ENCODE results near the gene CYTH3. TPM values are rescaled to one million over a fixed set of nuclear protein-coding genes. Genes with fewer than 3 reads are reported as not detected.

Gene CYTH3
- total and polyA plus RNA-seq, 2 of the 4 experiments (the other 2 are of a cell fraction), result 14.2 to 34.8 TPM

DNA sequence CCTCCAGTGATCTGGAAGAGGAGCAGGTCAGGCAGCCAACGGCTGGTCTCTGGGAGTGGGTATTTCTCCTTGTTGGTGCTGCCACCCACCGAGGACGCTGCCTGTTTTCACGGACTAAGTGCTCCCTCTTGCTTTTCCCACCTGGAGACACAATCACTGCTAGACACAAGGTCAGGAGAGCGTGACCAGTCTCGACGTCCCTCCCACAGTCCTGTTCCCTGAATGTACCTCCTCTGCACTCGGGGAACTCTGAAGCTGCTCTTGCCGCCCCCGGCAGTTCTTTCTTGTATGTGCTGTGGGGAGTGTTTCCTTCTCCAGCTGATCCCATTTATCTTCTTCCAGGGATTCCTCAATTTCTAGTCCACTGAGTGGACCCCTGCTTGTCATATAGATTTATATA is 89.4 kb downstream of the CYTH3 start:
- dilution Hi-C loops (cut with HindIII; ENCODE audit: low sequenced_read_pairs, unreplicated experiment), result no loop called here
- CTCF ChIA-PET, result no interaction called here

More for the DNA sequence above, 89.4 kb downstream of the CYTH3 start:
- no peak overlapping the region for H2AFZ ChIP-seq (replicated peaks; ENCODE audit: low read length, poor library complexity)
- WGBS, 2 experiments (ENCODE audit: extremely low coverage in 2 of 2, insufficient read length in 1 of 2), result 96% methylated on average over 4 of the region's 10 CpGs; no CpG with 5 or more reads in 1 of the 2 experiments
- H3K18ac ChIP-seq (ENCODE audit: low read depth, low read length), result no peak overlapping the region
- no peak overlapping the region for H4K8ac ChIP-seq (ENCODE audit: low read depth in 2 of 2, low read length in 2 of 2)
- H3K27ac ChIP-seq (ENCODE audit: insufficient read depth, low read length), result no peak overlapping the region
- H3K14ac ChIP-seq (replicated peaks; ENCODE audit: low read depth, low read length), result no peak overlapping the region
- intact Hi-C loops (cut with micrococcal nuclease) (no loop called here), in situ Hi-C loops (cut with MboI; ENCODE audit: low sequenced_read_pairs) (no loop called here)
- TF ChIP-seq, protein P1, sequence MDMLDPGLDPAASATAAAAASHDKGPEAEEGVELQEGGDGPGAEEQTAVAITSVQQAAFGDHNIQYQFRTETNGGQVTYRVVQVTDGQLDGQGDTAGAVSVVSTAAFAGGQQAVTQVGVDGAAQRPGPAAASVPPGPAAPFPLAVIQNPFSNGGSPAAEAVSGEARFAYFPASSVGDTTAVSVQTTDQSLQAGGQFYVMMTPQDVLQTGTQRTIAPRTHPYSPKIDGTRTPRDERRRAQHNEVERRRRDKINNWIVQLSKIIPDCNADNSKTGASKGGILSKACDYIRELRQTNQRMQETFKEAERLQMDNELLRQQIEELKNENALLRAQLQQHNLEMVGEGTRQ (IDR thresholded peaks at IDR 0.05; ENCODE audit: low read depth, low read length), result no peak
- TF ChIP-seq RCOR1 (IDR thresholded peaks at IDR 0.05; ENCODE audit: insufficient replicate concordance, low read length) (no peak), CEBPB (IDR thresholded peaks at IDR 0.05; ENCODE audit: low read depth, low read length) (no peak), MAZ (IDR thresholded peaks at IDR 0.05; ENCODE audit: borderline replicate concordance, low read depth, low read length) (no peak), CHD1 (IDR thresholded peaks at IDR 0.05; ENCODE audit: low read depth, low read length) (no peak), FOS (IDR thresholded peaks at IDR 0.05; ENCODE audit: low read depth, low read length) (no peak), RFX5 (IDR thresholded peaks at IDR 0.05; ENCODE audit: low read depth, low read length) (no peak), RAD21 (IDR thresholded peaks at IDR 0.05; ENCODE audit: low read length) (no peak), MXI1 (IDR thresholded peaks at IDR 0.05; ENCODE audit: borderline replicate concordance, low read depth, low read length) (no peak), POLR2A (IDR thresholded peaks at IDR 0.05; ENCODE audit: low read depth, low read length) (no peak), NFE2L2 (IDR thresholded peaks at IDR 0.05; ENCODE audit: low read depth, low read length) (no peak), SMC3 (IDR thresholded peaks at IDR 0.05; ENCODE audit: low read depth, low read length) (no peak), MAFK (IDR thresholded peaks at IDR 0.05; ENCODE audit: low read depth, low read length) (no peak), BHLHE40 (IDR thresholded peaks at IDR 0.05; ENCODE audit: low read depth, low read length) (no peak), ELK1 (IDR thresholded peaks at IDR 0.05; ENCODE audit: borderline replicate concordance, low read depth, low read length) (no peak)
- TF ChIP-seq, protein P2, sequence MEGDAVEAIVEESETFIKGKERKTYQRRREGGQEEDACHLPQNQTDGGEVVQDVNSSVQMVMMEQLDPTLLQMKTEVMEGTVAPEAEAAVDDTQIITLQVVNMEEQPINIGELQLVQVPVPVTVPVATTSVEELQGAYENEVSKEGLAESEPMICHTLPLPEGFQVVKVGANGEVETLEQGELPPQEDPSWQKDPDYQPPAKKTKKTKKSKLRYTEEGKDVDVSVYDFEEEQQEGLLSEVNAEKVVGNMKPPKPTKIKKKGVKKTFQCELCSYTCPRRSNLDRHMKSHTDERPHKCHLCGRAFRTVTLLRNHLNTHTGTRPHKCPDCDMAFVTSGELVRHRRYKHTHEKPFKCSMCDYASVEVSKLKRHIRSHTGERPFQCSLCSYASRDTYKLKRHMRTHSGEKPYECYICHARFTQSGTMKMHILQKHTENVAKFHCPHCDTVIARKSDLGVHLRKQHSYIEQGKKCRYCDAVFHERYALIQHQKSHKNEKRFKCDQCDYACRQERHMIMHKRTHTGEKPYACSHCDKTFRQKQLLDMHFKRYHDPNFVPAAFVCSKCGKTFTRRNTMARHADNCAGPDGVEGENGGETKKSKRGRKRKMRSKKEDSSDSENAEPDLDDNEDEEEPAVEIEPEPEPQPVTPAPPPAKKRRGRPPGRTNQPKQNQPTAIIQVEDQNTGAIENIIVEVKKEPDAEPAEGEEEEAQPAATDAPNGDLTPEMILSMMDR (conservative IDR thresholded peaks at IDR 0.05; ENCODE audit: low read depth, low read length), result no peak
- H4K91ac ChIP-seq (ENCODE audit: insufficient read depth, low read depth, low read length), result no peak overlapping the region
- peaks cover 14 to 38% of the 10 kb centered on the region in 2 experiments for H3K79me1 ChIP-seq (ENCODE audit: low read depth in 1 of 2, low read length in 2 of 2)
- H2BK20ac ChIP-seq (ENCODE audit: low read depth, low read length), result no peak overlapping the region
- no peak overlapping the region for H3K9ac ChIP-seq (ENCODE audit: low read depth, low read length)
- no peak overlapping the region for H3K4ac ChIP-seq (ENCODE audit: low read depth, low read length)
- H3K9me3 ChIP-seq (ENCODE audit: control insufficient read depth, insufficient read depth, low read length), result no peaks in the 10 kb centered on the region
- H3K36me3 ChIP-seq (ENCODE audit: control insufficient read depth, insufficient read depth, low read length), result peaks cover 20% of the 10 kb centered on the region
- H3K4me3 ChIP-seq (ENCODE audit: insufficient read depth, low read depth, low read length), result no peak overlapping the region
- H3K56ac ChIP-seq (ENCODE audit: extremely low read depth, insufficient read depth, low read length), result no peak overlapping the region
- no TSS peak for BruUV-seq (replicated peaks)
- no peak overlapping the region for H3K4me2 ChIP-seq (ENCODE audit: low read depth, low read length)
- peaks cover 10% of the 10 kb centered on the region for H3K4me1 ChIP-seq (ENCODE audit: control insufficient read depth, insufficient read depth, low read length)
- H2AK5ac ChIP-seq (ENCODE audit: low read depth, low read length), result no peak overlapping the region
- H3K9me1 ChIP-seq (ENCODE audit: insufficient read depth, low read length), result peaks cover 18% of the 10 kb centered on the region
- POLR2A ChIA-PET (ENCODE audit: unreplicated experiment), result no interaction called here
- DNase-seq (no peak), ATAC-seq (ENCODE audit: low read depth) (no peak)
- H2BK5ac ChIP-seq (ENCODE audit: low read depth, low read length, poor library complexity, severe bottlenecking), result no peak overlapping the region
- H2BK15ac ChIP-seq (ENCODE audit: low read depth, low read length), result no peak overlapping the region
- 0 out of 2 replicates have a peak, but pooled peaks cover 3% of the 10 kb centered on the region for H4K20me1 ChIP-seq (ENCODE audit: insufficient read depth, low read length)
- H2AK9ac ChIP-seq (replicated peaks; ENCODE audit: low read depth, low read length, poor library complexity), result no peak overlapping the region
- H3K27me3 ChIP-seq (ENCODE audit: control insufficient read depth, insufficient read depth, low read length), result no peaks in the 10 kb centered on the region
- H3K23ac ChIP-seq (ENCODE audit: low read depth, low read length), result no peak overlapping the region
- H4K5ac ChIP-seq (ENCODE audit: low read depth, low read length), result no peak overlapping the region
- no peak overlapping the region for H2BK120ac ChIP-seq (ENCODE audit: low read depth, low read length)
